ENCODE measurements around the gene TIMM17A.

- TF ChIP-seq ZNF274 (IDR thresholded peaks at IDR 0.05; ENCODE audit: low read depth, low read length) (no peak), YY1 (IDR thresholded peaks at IDR 0.05; ENCODE audit: insufficient read depth, insufficient read length) (no peak), SUZ12 (IDR thresholded peaks at IDR 0.05; ENCODE audit: extremely low read depth, insufficient read depth, insufficient read length) (no peak)
These were observed 34.2 kb downstream of the TIMM17A start for GRCh38 chr1:201989354-201990128.

Data from NT2/D1 (cell line).